GM12878 (cell line): ENCODE measurements around the gene C16orf87. TPM values are rescaled to one million over a fixed set of nuclear protein-coding genes. Genes with fewer than 3 reads are reported as not detected.

Experiments
- ATAC-seq: fragments of 200-7000 bp; cut with Tn5 transposase; 3 replicates; pipeline ENCODE4 v1.9.1; 2020; ENCODE audit warnings: mild to moderate bottlenecking, moderate library complexity
- BruUV-seq: library from RNA; stranded (reverse); fragments of 400-500 nt; replicated peaks from 2 replicates; lab custom pipeline; 2021; lab: Mats Ljungman, UMichigan
- CTCF ChIA-PET: fragments of 300-600 bp; sonication (Branson Sonifier 250); formaldehyde crosslinking; extraction: SDS; loops from one replicate; lab custom pipeline; 2021; ENCODE audit warnings: inconsistent platforms; lab: Yijun Ruan, JAX
- POLR2A ChIA-PET: fragments of 350-600 bp; formaldehyde crosslinking; extraction: SDS; loops from one replicate; lab custom pipeline; 2021; ENCODE audit warnings: inconsistent platforms; lab: Charles Lee
- RAD21 ChIA-PET: fragments of 300-600 bp; sonication (Branson Sonifier 250); formaldehyde crosslinking; loops from one replicate; lab custom pipeline; 2023; ENCODE audit warnings: antibody characterized with exemption; ENCODE audit not compliant: unreplicated experiment; lab: Charles Lee
- SMC1A ChIA-PET: fragments of 300-600 bp; sonication (Branson Sonifier 250); formaldehyde crosslinking; loops from one replicate; lab custom pipeline; 2023; ENCODE audit not compliant: unreplicated experiment, uncharacterized antibody; lab: Charles Lee
- DNase-seq: peaks from one replicate; pipeline ENCODE4 v3.0.0-alpha.2; 2011; ENCODE audit warnings: low read depth, low spot score
- FAIRE-seq: peaks from 3 replicates; lab custom pipeline; 2011; peaks lifted over from hg19 to GRCh38; lab: Jason Lieb, UNC
- H2AFZ ChIP-seq: 2 replicates; pipeline ENCODE4 v1.6.0; 2011; ENCODE audit warnings: low read depth, low read length, control low read depth; ENCODE audit not compliant: control insufficient read depth
- H3K27ac ChIP-seq: 2 replicates; pipeline ENCODE4 v1.5.1; 2011; ENCODE audit warnings: control low read depth; ENCODE audit not compliant: control insufficient read depth, insufficient read depth
- H3K27me3 ChIP-seq, 2 experiments: replicated peaks in 1 of 2; 2 replicates each; pipeline versions ENCODE4 v1.6.0 to v1.6.1; 2011; ENCODE audit warnings: low read length in 1 of 2; ENCODE audit not compliant: control insufficient read depth in 2 of 2, insufficient read depth in 2 of 2
- H3K36me3 ChIP-seq, 2 experiments: 2 replicates each; pipeline ENCODE4 v1.5.1; 2011; ENCODE audit warnings: low read length in 1 of 2; ENCODE audit not compliant: control insufficient read depth in 2 of 2, insufficient read depth in 2 of 2
- H3K4me1 ChIP-seq: 2 replicates; pipeline ENCODE4 v1.6.1; 2011; ENCODE audit warnings: mild to moderate bottlenecking, low read length, moderate library complexity, mixed read lengths; ENCODE audit not compliant: control insufficient read depth, insufficient read depth
- H3K4me2 ChIP-seq: 2 replicates; pipeline ENCODE4 v1.6.0; 2011; ENCODE audit warnings: control low read depth; ENCODE audit not compliant: control insufficient read depth, insufficient read depth
- H3K4me3 ChIP-seq: fragments of 200-600 bp; sonication (generic); 2 replicates; pipeline ENCODE4 v1.5.1; 2016
- H3K79me2 ChIP-seq: 2 replicates; pipeline ENCODE4 v1.6.0; 2011; ENCODE audit warnings: low read length; ENCODE audit not compliant: control insufficient read depth, insufficient read depth
- H3K9ac ChIP-seq: 2 replicates; pipeline ENCODE4 v1.8.0; 2011; ENCODE audit warnings: low read length, control low read depth, mixed read lengths; ENCODE audit not compliant: control insufficient read depth, insufficient read depth
- H3K9me3 ChIP-seq: replicated peaks from 3 replicates; pipeline ENCODE4 v1.5.1; 2011; ENCODE audit warnings: mild to moderate bottlenecking, low read length; ENCODE audit not compliant: control insufficient read depth, insufficient read depth
- H4K20me1 ChIP-seq: 2 replicates; pipeline ENCODE4 v1.6.0; 2011; ENCODE audit not compliant: control insufficient read depth, insufficient read depth
- CBFB ChIP-seq: IDR thresholded peaks from 2 replicates; pipeline ENCODE4 v1.6.1; 2016; ENCODE audit warnings: antibody characterized with exemption, low read depth
- CREM ChIP-seq: IDR thresholded peaks from 2 replicates; pipeline ENCODE4 v1.6.1; 2014; ENCODE audit warnings: antibody characterized with exemption, low read depth
- MAX ChIP-seq: IDR thresholded peaks from 2 replicates; pipeline ENCODE4 v1.6.1; 2012; ENCODE audit warnings: low read depth, low read length, improper control_type of control experiment
- NBN ChIP-seq: fragments of 450-650 bp; IDR thresholded peaks from 2 replicates; pipeline ENCODE4 v1.6.1; 2016
- SIX5 ChIP-seq: IDR thresholded peaks from 2 replicates; pipeline ENCODE4 v1.6.1; 2011; ENCODE audit warnings: mild to moderate bottlenecking, low read depth, low read length, moderate library complexity; ENCODE audit not compliant: severe bottlenecking
- SMAD1 ChIP-seq: fragments of 450-650 bp; IDR thresholded peaks from 2 replicates; pipeline ENCODE4 v1.6.1; 2018; ENCODE audit warnings: mild to moderate bottlenecking, low read depth; ENCODE audit not compliant: partially characterized antibody
- SMARCA5 ChIP-seq: fragments of 450-650 bp; IDR thresholded peaks from 2 replicates; pipeline ENCODE4 v1.6.1; 2017; ENCODE audit warnings: mild to moderate bottlenecking
- TARDBP ChIP-seq: IDR thresholded peaks from 2 replicates; pipeline ENCODE4 v1.6.1; 2016; ENCODE audit warnings: borderline replicate concordance
- TCF7 ChIP-seq: IDR thresholded peaks from 2 replicates; pipeline ENCODE4 v1.6.1; 2014; ENCODE audit warnings: antibody characterized with exemption, borderline replicate concordance
- YBX1 ChIP-seq: fragments of 450-650 bp; IDR thresholded peaks from 2 replicates; pipeline ENCODE4 v1.6.1; 2016; ENCODE audit warnings: antibody characterized with exemption
- WGBS: methylation state at CpG from one replicate; pipeline ENCODE4 v1.1.6; 2016; ENCODE audit warnings: low lambda C conversion rate; ENCODE audit not compliant: insufficient replicate concordance, insufficient coverage; ENCODE audit errors: missing lambda C conversion rate; 5-methylcytosine and 5-hydroxymethylcytosine counted together
- in situ Hi-C: fragments of 300-500 bp; cut with MboI; formaldehyde crosslinking; loops from 9 replicates; pipeline ENCODE4 v1.14.3; 2018; ENCODE audit warnings: mixed read lengths
- intact Hi-C: fragments of 100-400 bp; cut with micrococcal nuclease; formaldehyde crosslinking; loops from one replicate; pipeline ENCODE4 v1.14.2; 2022; ENCODE audit not compliant: unreplicated experiment
- polyA plus RNA-seq, 11 experiments: library from polyadenylated mRNA; depleted of rRNA in 4 of 11; unstranded in 6 of 11; stranded (reverse) in 5 of 11; fragments of >200 nt; fragmentation: Nextera tagmentation in 4 of 11; fragmentation: Illumina TruSeq in 1 of 11; extraction: Ambion mirVana in 4 of 11; extraction: Trizol in 1 of 11; gene quantifications; 1 replicate in 1 of 11; 2 replicates in 10 of 11; pipeline versions ENCODE4 v1.2.1 to v1.2.3, GENCODE V29; 2011 to 2016; ENCODE audit warnings: inconsistent platforms in 2 of 11, missing spikeins in 2 of 11, low read depth in 1 of 11
- total RNA-seq, 4 experiments: library from RNA; depleted of rRNA in 3 of 4; stranded (reverse); fragments of >200 nt in 3 of 4; fragmentation: Illumina TruSeq in 1 of 4; extraction: Trizol in 1 of 4; gene quantifications; 2 replicates each; pipeline versions ENCODE4 v1.2.1 to v1.2.3, GENCODE V29; 2013 to 2021
- TF ChIP-seq, protein P1 (sequence below), 3 experiments: IDR thresholded peaks in 2 of 3; conservative IDR thresholded peaks in 1 of 3; 2 replicates each; pipeline ENCODE4 v1.5.1; 2011; ENCODE audit warnings: low read depth in 3 of 3, low read length in 3 of 3, mild to moderate bottlenecking in 3 of 3, control low read depth in 2 of 3, moderate library complexity in 2 of 3, inconsistent platforms in 1 of 3, mixed read lengths in 1 of 3; ENCODE audit not compliant: control insufficient read depth in 2 of 3, insufficient read depth in 1 of 3; ENCODE audit errors: extremely low read depth in 1 of 3
- TF ChIP-seq, protein P2 (sequence below): fragments of 450-650 bp; formaldehyde crosslinking; IDR thresholded peaks from 2 replicates; pipeline ENCODE4 v1.4.0; 2020; ENCODE audit warnings: mild to moderate bottlenecking, moderate library complexity
- TF ChIP-seq, protein P3 (sequence below): fragments of 450-650 bp; IDR thresholded peaks from 2 replicates; pipeline ENCODE4 v1.6.1; 2018; ENCODE audit warnings: borderline replicate concordance, mild to moderate bottlenecking; ENCODE audit not compliant: partially characterized antibody

Gene C16orf87
- total and polyA plus RNA-seq, 10 of the 15 experiments (the other 5 are each of a cell fraction or from before 2014, with no cell fraction given) = 18.4 to 72.6 (median 31.0) TPM

DNA sequence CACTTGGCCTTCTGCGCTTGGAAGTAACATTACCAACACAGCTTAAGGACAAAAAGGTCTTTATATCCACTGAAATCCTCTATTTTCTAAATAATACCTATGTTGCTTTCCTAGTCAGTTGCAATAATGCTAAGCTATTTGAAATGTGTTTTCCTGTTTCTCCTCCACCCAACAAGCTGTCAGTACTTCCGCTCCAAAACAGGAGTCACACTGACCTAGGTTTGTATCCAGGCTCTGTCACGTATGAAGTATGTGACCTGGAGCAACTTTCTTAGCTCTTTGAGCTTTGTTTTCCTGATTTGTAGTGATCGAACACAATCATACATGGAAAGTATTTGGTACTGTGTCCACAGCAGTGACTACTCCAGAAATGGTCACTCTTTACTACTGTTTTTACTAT is 58.5 kb downstream of the C16orf87 start (continued):
- TF ChIP-seq, protein P1, sequence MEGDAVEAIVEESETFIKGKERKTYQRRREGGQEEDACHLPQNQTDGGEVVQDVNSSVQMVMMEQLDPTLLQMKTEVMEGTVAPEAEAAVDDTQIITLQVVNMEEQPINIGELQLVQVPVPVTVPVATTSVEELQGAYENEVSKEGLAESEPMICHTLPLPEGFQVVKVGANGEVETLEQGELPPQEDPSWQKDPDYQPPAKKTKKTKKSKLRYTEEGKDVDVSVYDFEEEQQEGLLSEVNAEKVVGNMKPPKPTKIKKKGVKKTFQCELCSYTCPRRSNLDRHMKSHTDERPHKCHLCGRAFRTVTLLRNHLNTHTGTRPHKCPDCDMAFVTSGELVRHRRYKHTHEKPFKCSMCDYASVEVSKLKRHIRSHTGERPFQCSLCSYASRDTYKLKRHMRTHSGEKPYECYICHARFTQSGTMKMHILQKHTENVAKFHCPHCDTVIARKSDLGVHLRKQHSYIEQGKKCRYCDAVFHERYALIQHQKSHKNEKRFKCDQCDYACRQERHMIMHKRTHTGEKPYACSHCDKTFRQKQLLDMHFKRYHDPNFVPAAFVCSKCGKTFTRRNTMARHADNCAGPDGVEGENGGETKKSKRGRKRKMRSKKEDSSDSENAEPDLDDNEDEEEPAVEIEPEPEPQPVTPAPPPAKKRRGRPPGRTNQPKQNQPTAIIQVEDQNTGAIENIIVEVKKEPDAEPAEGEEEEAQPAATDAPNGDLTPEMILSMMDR (IDR thresholded peaks at IDR 0.05 in 2 of 3, conservative IDR thresholded peaks at IDR 0.05 in 1 of 3; ENCODE audit: control insufficient read depth in 2 of 3, extremely low read depth in 1 of 3, insufficient read depth in 1 of 3, low read depth in 3 of 3, low read length in 3 of 3) = no peak
- TF ChIP-seq TARDBP = no peak
- TF ChIP-seq, all 136 proteins: peak for 0

GRCh38 chr16:46768809-46769208 is 62.2 kb downstream of the C16orf87 start:
- Histone ChIP-seq H2AFZ (no peak overlapping the region), H3K36me3 (no peaks in the 10 kb centered on the region), H3K4me1 (peaks cover 9% of the 10 kb centered on the region), H3K27ac (no peak overlapping the region), H4K20me1 (no peaks in the 10 kb centered on the region), H3K9ac (no peak overlapping the region), H3K4me3 (no peak overlapping the region), H3K9me3 (no peaks in the 10 kb centered on the region), H3K4me2 (no peak overlapping the region), H3K79me2 (no peaks in the 10 kb centered on the region), H3K27me3 (no peaks in the 10 kb centered on the region)
- intact Hi-C loops = no loop called here
- WGBS = 93% methylated on average over 8 of the region's 8 CpGs
- DNase-seq = no peak
- ChIA-PET SMC1A (no interaction called here), POLR2A (interaction anchor here (0.7 kb wide), 1 partner anchor 67 kb away, joined by 3 read pairs; no protein-coding TSS in a partner anchor), CTCF (no interaction called here), RAD21 (no interaction called here)
- no peak for FAIRE-seq
- TF ChIP-seq CREM = no peak
- no peak for TF ChIP-seq MAX
- TF ChIP-seq NBN = no peak
- TF ChIP-seq SMAD1 = no peak
- TF ChIP-seq SIX5 = no peak
- TF ChIP-seq, protein P2, sequence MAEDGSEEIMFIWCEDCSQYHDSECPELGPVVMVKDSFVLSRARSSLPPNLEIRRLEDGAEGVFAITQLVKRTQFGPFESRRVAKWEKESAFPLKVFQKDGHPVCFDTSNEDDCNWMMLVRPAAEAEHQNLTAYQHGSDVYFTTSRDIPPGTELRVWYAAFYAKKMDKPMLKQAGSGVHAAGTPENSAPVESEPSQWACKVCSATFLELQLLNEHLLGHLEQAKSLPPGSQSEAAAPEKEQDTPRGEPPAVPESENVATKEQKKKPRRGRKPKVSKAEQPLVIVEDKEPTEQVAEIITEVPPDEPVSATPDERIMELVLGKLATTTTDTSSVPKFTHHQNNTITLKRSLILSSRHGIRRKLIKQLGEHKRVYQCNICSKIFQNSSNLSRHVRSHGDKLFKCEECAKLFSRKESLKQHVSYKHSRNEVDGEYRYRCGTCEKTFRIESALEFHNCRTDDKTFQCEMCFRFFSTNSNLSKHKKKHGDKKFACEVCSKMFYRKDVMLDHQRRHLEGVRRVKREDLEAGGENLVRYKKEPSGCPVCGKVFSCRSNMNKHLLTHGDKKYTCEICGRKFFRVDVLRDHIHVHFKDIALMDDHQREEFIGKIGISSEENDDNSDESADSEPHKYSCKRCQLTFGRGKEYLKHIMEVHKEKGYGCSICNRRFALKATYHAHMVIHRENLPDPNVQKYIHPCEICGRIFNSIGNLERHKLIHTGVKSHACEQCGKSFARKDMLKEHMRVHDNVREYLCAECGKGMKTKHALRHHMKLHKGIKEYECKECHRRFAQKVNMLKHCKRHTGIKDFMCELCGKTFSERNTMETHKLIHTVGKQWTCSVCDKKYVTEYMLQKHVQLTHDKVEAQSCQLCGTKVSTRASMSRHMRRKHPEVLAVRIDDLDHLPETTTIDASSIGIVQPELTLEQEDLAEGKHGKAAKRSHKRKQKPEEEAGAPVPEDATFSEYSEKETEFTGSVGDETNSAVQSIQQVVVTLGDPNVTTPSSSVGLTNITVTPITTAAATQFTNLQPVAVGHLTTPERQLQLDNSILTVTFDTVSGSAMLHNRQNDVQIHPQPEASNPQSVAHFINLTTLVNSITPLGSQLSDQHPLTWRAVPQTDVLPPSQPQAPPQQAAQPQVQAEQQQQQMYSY (CRISPR knock-in tag) = no peak
- TF ChIP-seq SMARCA5 = no peak
- no peak for TF ChIP-seq CBFB
- TF ChIP-seq, protein P3, sequence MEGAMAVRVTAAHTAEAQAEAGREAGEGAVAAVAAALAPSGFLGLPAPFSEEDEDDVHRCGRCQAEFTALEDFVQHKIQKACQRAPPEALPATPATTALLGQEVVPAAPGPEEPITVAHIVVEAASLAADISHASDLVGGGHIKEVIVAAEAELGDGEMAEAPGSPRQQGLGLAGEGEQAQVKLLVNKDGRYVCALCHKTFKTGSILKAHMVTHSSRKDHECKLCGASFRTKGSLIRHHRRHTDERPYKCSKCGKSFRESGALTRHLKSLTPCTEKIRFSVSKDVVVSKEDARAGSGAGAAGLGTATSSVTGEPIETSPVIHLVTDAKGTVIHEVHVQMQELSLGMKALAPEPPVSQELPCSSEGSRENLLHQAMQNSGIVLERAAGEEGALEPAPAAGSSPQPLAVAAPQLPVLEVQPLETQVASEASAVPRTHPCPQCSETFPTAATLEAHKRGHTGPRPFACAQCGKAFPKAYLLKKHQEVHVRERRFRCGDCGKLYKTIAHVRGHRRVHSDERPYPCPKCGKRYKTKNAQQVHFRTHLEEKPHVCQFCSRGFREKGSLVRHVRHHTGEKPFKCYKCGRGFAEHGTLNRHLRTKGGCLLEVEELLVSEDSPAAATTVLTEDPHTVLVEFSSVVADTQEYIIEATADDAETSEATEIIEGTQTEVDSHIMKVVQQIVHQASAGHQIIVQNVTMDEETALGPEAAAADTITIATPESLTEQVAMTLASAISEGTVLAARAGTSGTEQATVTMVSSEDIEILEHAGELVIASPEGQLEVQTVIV = no peak
- no peak for TF ChIP-seq TCF7
- no peak for TF ChIP-seq YBX1
- in situ Hi-C loops = no loop called here
- ATAC-seq = no peak
- no TSS peak for BruUV-seq
